ENCODE results near the gene HSPA12A. TPM values are rescaled to one million over a fixed set of nuclear protein-coding genes. Genes with fewer than 3 reads are reported as not detected.

HSPA12A gene
- total RNA-seq, 4 donors from 2014 or later: 4.5 to 6.0 (median 4.9) TPM

DNA sequence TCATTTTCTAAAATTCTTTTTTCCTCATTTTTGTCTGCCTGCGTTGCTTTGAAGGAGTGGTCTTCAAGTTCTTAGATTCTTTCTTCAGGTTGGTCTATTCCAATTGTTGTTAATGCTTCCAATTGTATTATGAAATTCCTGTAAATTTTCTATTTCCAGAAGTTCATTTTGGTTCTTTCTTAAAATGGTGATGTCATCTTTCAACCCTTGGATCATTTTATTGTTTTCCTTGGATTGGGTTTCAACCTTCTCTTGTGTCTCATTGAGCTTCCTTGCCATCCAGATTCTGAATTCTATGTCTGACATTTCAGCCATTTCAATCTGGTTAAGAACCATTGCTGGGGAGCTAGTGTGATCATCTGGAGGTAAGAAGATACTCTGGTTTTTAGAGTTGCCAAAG is 88.5 kb downstream of the HSPA12A start:
- TF ChIP-seq POLR2A (IDR thresholded peaks at IDR 0.05) (no peak), CTCF (IDR thresholded peaks at IDR 0.05 in 4 of 5, conservative IDR thresholded peaks at IDR 0.05 in 1 of 5) (no peak)
- H3K27me3 ChIP-seq: peaks cover 0 to 6% (median 0%) of the 10 kb centered on the region in 3 donors
- no peak overlapping the region for H3K27ac ChIP-seq
- no peaks in the 10 kb centered on the region for H3K4me1 ChIP-seq
- no peaks in the 10 kb centered on the region for H3K36me3 ChIP-seq
- in situ Hi-C loops (cut with MboI; ENCODE audit: low sequenced_read_pairs in 4 of 4) (no loop called here), intact Hi-C loops (cut with DNase I; ENCODE audit: low total_unique reads) (no loop called here)
- DNase-seq (no peak), ATAC-seq (no peak)
- H3K9me3 ChIP-seq: no peaks in the 10 kb centered on the region
- H3K4me3 ChIP-seq: no peak overlapping the region

- Histone ChIP-seq H3K9me3 (no peaks in the 10 kb centered on the region), H3K4me1 (no peaks in the 10 kb centered on the region), H3K4me3 (no peak overlapping the region), H3K36me3 (no peaks in the 10 kb centered on the region), H3K27ac (no peak overlapping the region), H3K27me3 (no peaks in the 10 kb centered on the region)
- no peak for TF ChIP-seq CTCF (IDR thresholded peaks at IDR 0.05 in 4 of 5, conservative IDR thresholded peaks at IDR 0.05 in 1 of 5)
- TF ChIP-seq POLR2A (IDR thresholded peaks at IDR 0.05): no peak
- in situ Hi-C loops (cut with MboI; ENCODE audit: low sequenced_read_pairs in 4 of 4): no loop called here
- intact Hi-C loops (cut with DNase I; ENCODE audit: low total_unique reads): no loop called here
- DNase-seq (no peak), ATAC-seq (no peak)
Measured at GRCh38 chr10:116648903-116649302, 93.5 kb downstream of the HSPA12A start.

DNA sequence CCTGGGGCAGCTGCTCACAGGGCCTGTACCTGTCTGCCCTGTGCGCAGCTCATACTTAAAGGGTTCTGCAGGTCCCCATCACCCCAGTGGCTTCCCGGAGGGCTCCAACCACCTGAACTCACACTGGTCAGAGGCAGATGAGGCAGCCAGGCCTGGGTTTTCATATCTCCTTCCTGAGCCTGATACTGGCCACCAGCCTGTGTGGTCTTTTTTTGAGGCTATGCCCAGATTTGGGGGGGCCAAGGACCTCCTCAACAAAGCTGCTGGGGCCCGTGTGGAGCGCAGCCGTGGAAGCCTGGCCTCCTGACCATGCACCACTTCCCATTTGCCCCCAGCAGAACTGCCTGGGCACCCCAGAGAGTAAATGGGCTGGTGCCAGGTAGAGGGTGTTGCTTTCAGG is 95.9 kb downstream of the HSPA12A start:
- H3K9me3 ChIP-seq: no peaks in the 10 kb centered on the region
- no peaks in the 10 kb centered on the region for H3K4me1 ChIP-seq
- DNase-seq: no peak
- in situ Hi-C loops (cut with MboI; ENCODE audit: low sequenced_read_pairs in 4 of 4): no loop called here
- intact Hi-C loops (cut with DNase I; ENCODE audit: low total_unique reads): no loop called here
- H3K27ac ChIP-seq: no peak overlapping the region
- no peaks in the 10 kb centered on the region for H3K27me3 ChIP-seq
- H3K4me3 ChIP-seq: no peak overlapping the region
- no peak for ATAC-seq
- no peaks in the 10 kb centered on the region for H3K36me3 ChIP-seq
- TF ChIP-seq CTCF (IDR thresholded peaks at IDR 0.05 in 4 of 5, conservative IDR thresholded peaks at IDR 0.05 in 1 of 5) (no peak), POLR2A (IDR thresholded peaks at IDR 0.05) (no peak)

DNA sequence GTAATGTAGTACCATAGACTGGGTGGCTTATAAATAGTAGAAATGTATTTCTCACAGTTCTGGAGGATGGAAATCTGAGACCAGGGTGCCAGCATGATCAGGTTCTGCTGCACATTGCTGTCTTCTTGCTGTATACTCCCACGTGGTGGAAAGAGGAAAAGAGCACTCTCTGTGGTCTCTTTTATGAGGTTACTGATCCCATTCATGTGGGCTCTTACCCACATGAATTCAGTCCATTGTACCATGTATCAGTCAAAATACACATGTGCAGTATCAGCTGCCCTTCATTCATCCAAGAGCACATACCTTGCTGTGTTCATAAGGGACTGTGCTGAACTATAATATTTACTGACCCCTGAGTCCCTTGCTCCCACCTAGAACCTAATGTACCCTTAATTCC is 104.5 kb downstream of the HSPA12A start:
- no peak for DNase-seq
- intact Hi-C loops (cut with DNase I; ENCODE audit: low total_unique reads) (no loop called here), in situ Hi-C loops (cut with MboI; ENCODE audit: low sequenced_read_pairs in 4 of 4) (no loop called here)
- Histone ChIP-seq H3K4me3 (no peak overlapping the region), H3K9me3 (no peaks in the 10 kb centered on the region), H3K4me1 (no peaks in the 10 kb centered on the region), H3K27me3 (no peaks in the 10 kb centered on the region), H3K36me3 (no peaks in the 10 kb centered on the region), H3K27ac (no peak overlapping the region)
- no peak for ATAC-seq
- TF ChIP-seq POLR2A (IDR thresholded peaks at IDR 0.05) (no peak), CTCF (IDR thresholded peaks at IDR 0.05 in 4 of 5, conservative IDR thresholded peaks at IDR 0.05 in 1 of 5) (no peak)

DNA sequence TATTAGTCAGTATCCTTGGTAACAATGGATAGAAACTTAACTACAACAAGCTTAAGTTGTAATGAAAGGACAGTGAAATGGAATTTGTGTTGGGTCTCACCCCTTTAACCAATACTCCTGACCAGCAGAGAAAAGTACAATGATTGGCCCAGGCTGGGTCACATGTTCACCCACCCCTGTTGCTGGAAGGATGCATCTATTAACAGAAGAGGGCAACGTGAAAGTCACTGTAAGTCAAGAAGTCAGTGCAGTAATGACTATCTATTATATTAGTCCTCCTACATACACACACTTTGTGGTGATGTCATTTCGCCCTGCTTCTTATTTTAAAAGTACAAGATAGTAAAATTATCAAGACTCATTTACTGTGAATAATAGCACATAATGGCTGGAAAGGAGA is 105.4 kb downstream of the HSPA12A start:
- in situ Hi-C loops (cut with MboI; ENCODE audit: low sequenced_read_pairs in 4 of 4) (no loop called here), intact Hi-C loops (cut with DNase I; ENCODE audit: low total_unique reads) (no loop called here)
- Histone ChIP-seq H3K4me3 (no peak overlapping the region), H3K27me3 (no peaks in the 10 kb centered on the region), H3K4me1 (no peaks in the 10 kb centered on the region), H3K27ac (no peak overlapping the region), H3K9me3 (no peaks in the 10 kb centered on the region), H3K36me3 (no peaks in the 10 kb centered on the region)
- no peak for ATAC-seq
- no peak for DNase-seq
- no peak for TF ChIP-seq CTCF (IDR thresholded peaks at IDR 0.05 in 4 of 5, conservative IDR thresholded peaks at IDR 0.05 in 1 of 5)
- TF ChIP-seq POLR2A (IDR thresholded peaks at IDR 0.05): no peak
